GM21786 (cell line): ENCODE measurements around the gene CAPZA2.
A peak's percentile ranks its signal among the peaks of the same experiment; 100 is the strongest.

Source experiments
- ATAC-seq: cut with Tn5 transposase; IDR thresholded peaks from one replicate; pipeline ENCODE4 v1.9.1; 2021; ENCODE audit not compliant: unreplicated experiment

Gene CAPZA2

DNA sequence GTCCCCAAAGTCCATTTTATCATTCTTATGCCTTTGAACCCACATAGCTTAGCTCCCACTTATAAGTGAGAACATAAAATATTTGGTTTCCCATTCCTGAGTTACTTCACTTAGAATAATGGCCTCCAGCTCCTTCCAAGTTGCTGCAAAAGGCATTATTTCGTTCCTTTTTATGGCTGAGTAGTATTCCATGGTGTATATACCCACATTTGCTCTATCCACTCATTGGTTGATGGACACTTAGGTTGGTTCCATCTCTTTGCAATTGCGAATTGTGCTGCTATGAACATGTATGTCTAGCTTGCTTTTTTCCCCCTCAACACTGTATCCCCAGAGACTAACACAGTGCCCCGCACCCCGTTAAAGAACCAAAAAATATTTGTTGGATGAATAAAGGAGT, 670 bp upstream of the CAPZA2 start:
- ATAC-seq, result no peak

DNA sequence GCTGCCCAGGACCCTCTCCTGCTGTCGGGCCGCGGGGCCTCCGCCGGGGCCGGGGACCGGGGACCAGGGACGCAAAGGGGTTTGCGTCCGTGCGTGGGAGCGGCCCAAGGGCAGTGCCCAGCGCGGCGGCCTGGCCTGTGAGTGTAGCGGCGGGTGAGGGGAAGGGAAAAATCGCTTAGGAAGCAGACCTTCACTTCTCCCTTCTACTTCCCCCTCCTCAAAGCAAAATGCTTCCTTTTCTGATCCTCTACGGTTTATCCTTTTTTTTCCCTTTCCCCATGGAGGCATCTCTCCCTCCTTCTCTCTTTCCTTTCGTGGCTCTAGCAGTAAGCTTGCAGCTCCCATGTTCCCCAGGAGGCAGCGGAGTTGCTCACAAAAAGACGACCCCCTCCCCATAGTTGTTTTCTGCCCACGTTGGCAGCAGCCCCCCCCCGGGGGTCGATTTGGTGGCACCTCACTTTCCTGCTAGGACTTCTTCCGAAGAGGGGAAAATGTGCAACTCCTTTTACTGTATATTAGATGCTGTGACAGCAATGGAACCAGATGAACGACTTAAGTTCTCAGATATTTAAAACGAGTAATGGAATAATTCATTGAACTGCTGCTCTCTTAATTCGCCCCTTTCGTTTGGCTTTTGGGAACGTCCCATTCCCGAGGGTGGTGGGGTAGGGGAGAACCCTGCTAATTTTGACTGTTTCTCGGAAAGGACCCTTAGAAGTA, 724 bp downstream of the CAPZA2 start:
- peak; percentile 5 for ATAC-seq

GRCh38 chr7:116863936-116864500, 1.6 kb downstream of the CAPZA2 start:
- no peak for ATAC-seq

DNA sequence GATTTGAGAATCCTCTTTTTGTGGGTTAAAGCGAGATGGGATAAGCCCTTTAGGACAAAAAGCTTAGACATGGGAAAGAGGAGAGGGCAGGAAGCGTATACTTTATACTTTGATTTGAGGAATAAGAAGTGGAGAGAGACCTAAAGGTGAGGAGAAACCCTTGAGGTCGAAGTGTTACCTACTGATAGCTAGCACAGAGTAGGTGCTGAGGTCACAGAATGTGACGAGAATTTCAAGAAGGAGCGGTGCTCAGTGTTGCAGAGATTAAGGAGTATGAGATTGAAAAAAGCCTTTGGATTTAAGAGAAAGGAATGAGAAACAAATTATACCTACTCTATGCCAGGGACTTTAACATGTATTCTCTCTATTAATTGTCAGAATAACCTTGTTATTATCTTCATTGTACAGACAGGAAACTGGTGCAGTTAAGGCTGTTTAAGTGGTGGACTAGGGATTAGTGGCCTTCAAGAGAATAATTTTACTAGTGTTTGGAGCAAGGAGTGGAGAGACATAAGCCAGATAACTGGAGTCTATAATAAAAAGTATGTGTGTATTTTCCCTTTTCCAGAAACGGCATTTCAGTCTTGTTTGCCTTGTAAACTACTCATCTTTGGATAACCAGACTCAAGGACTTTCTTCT, 8.8 kb downstream of the CAPZA2 start:
- no peak for ATAC-seq

DNA sequence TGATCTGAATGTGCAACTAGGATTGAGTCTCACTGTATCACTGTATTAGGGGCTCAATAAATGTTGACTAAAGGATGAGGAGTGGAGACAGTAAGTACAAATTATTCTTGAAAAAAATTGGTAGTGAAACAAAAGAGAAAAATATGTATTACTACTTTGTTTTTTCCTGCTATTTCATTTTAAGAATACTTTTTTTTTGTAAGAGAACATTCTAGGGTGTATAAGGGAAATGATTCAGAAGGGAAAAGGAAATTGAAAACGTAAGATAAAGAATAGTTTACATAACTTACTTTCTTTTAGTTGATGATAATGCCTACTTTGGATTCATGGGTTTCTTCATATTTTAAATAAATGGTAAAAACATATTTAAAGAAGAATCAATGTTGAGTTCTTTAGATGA, 9.6 kb downstream of the CAPZA2 start:
- ATAC-seq, result no peak

DNA sequence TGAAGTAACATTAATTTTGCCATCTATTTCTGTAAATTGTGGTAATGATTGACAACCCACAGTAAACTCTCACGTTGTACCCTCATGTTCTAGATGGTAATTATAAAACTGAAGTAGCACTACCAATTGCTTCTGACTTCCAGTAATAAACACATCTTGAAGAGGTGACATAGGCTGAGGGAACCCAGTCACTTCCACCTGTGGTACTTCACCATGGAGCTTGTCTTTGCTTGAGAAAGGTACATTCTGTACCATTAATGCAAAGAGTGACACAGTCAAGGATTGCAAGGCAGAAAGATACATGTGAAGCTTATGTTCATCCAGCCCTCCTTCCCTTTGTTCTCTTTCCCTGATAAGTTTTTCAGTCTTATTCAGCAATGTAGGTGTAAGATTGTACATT, 11.2 kb downstream of the CAPZA2 start:
- ATAC-seq, result no peak

DNA sequence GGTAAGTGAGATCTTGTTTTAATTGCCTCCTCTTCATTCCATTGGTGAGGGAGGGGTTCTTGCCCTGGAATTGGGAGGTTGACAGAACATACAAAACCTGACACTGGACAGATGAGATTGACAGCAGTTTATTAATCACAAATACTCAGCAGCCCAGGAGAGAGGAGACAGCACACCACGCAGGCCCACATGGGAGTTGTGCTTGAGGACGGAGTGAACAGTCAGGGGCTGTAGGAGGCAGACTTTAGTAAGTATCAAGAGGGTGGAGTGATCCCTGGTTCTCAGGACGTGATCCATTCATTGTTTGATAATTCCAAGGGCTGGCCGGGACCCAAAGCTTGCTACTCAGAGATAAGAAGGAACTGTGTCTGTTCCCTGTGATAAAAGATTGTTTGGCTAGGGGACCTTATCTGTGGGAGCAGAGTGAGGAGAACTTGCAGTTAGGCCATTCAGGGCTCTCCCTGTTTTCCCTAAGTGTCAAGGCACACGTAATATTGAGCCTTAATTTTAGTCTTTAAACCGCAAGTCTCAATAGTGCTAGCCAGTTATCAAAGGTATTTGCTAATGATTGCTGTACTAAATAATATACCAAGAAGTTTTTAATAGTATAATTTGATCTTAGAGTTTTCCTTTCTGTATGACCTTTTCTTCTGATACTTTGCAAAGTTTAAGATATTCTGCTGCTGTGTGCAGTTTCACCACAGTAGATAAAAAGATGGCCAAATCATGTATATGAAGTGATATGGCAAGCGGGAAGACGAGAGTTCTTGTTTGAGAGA, 14.5 kb downstream of the CAPZA2 start:
- no peak for ATAC-seq

GRCh38 chr7:116877443-116878217, 15.2 kb downstream of the CAPZA2 start:
- ATAC-seq, result no peak

- ATAC-seq, result no peak
Observed at GRCh38 chr7:116884691-116885090, 22.3 kb downstream of the CAPZA2 start.

- no peak for ATAC-seq
Observed at GRCh38 chr7:116885724-116886123, 23.3 kb downstream of the CAPZA2 start.

GRCh38 chr7:116886543-116887156, 24.3 kb downstream of the CAPZA2 start:
- ATAC-seq, result no peak

DNA sequence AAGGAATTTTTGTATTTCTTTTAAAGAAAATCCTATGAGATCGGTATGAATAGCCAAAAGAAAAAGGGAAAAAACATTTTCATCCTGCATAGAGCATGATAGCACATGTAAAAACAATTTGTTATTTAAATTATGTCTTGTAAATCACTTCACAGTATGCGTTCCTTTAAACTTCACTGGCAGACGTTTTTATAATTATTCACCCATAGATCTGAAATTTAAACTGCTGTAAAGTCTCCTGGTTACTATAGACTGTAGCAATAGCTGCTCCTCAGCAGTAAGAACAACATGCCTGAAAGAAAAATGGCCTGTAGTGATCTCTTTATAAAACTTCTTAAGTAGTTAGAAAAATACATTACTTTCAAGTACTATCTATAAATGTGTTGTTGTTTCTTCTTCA, 26.5 kb downstream of the CAPZA2 start:
- ATAC-seq, result no peak

- ATAC-seq, result no peak
Observed at GRCh38 chr7:116895849-116896248, 33.5 kb downstream of the CAPZA2 start.

- ATAC-seq, result no peak
Observed at GRCh38 chr7:116897661-116898060, 35.3 kb downstream of the CAPZA2 start.

GRCh38 chr7:116899308-116899707, 36.9 kb downstream of the CAPZA2 start:
- ATAC-seq, result no peak

- no peak for ATAC-seq
Observed at GRCh38 chr7:116901143-116901542, 38.8 kb downstream of the CAPZA2 start.

- no peak for ATAC-seq
Observed at GRCh38 chr7:116902867-116903266, 40.5 kb downstream of the CAPZA2 start.

GRCh38 chr7:116906391-116906790, 44.0 kb downstream of the CAPZA2 start:
- ATAC-seq, result no peak

- ATAC-seq, result no peak
Observed at GRCh38 chr7:116910383-116910782, 48.0 kb downstream of the CAPZA2 start.

- ATAC-seq, result no peak
Observed at GRCh38 chr7:116911801-116912200, 49.4 kb downstream of the CAPZA2 start.
